Measurements from ENCODE around the gene EPOP.

GRCh38 chr17:38673707-38674013 is 1.1 kb downstream of the EPOP start:
- TF ChIP-seq MTA1 (CRISPR knock-in tag; IDR thresholded peaks at IDR 0.05; ENCODE audit: borderline replicate concordance) = no peak
- no peak for TF ChIP-seq ZNF274 (CRISPR knock-in tag; IDR thresholded peaks at IDR 0.05)
- TF ChIP-seq KAT8 (CRISPR knock-in tag; IDR thresholded peaks at IDR 0.05) = no peak
- TF ChIP-seq ZNF772 (CRISPR knock-in tag; IDR thresholded peaks at IDR 0.05) = no peak
- no peak for TF ChIP-seq ASH2L (IDR thresholded peaks at IDR 0.05; ENCODE audit: insufficient read length, low read depth, low read length)
- no peak for TF ChIP-seq RERE (CRISPR knock-in tag; IDR thresholded peaks at IDR 0.05; ENCODE audit: low read depth)
